Left ventricle myocardium inferior (tissue), 1 donor: ENCODE results near the gene PLB1. TPM values are rescaled to one million over a fixed set of nuclear protein-coding genes. Genes with fewer than 3 reads are reported as not detected.

Source experiments
- DNase-seq: peaks from one replicate; pipeline ENCODE4 v3.0.0-alpha.2; 2020
- H3K27ac ChIP-seq: fragments of 200-600 bp; replicated peaks from 2 replicates; pipeline ENCODE4 v1.8.0; 2021
- H3K27me3 ChIP-seq: fragments of 200-600 bp; 2 replicates; pipeline ENCODE4 v1.8.0; 2021; ENCODE audit warnings: low read depth
- H3K36me3 ChIP-seq: fragments of 200-600 bp; 2 replicates; pipeline ENCODE4 v1.8.0; 2021
- H3K4me1 ChIP-seq: fragments of 200-600 bp; 2 replicates; pipeline ENCODE4 v1.8.0; 2021
- H3K4me3 ChIP-seq: fragments of 200-600 bp; 2 replicates; pipeline ENCODE4 v1.8.0; 2021; ENCODE audit warnings: mild to moderate bottlenecking, moderate library complexity
- H3K9me3 ChIP-seq: fragments of 200-600 bp; replicated peaks from 2 replicates; pipeline ENCODE4 v1.8.0; 2021
- intact Hi-C: fragments of 100-400 bp; cut with micrococcal nuclease; formaldehyde crosslinking; loops from one replicate; pipeline ENCODE4 v1.11.0; 2022
- total RNA-seq: library from RNA; stranded (reverse); fragmentation: NEBNext Ultra II Directional; extraction: Animal tissue kit (Norgen Biotek cat#: 25700); gene quantifications from one replicate; pipeline ENCODE4 v1.2.1, GENCODE V29; 2021
- TF ChIP-seq, protein P1 (sequence below): fragments of 200-600 bp; IDR thresholded peaks from 2 replicates; pipeline ENCODE4 v1.8.0; 2021; ENCODE audit warnings: antibody characterized with exemption, mild to moderate bottlenecking, borderline replicate concordance
- donor health status: DM: no; HTN: yes; CAD: no; lungs with severe emphysema.

PLB1 gene
- total RNA-seq, 1 donor from 2014 or later, result 2.4 TPM

DNA sequence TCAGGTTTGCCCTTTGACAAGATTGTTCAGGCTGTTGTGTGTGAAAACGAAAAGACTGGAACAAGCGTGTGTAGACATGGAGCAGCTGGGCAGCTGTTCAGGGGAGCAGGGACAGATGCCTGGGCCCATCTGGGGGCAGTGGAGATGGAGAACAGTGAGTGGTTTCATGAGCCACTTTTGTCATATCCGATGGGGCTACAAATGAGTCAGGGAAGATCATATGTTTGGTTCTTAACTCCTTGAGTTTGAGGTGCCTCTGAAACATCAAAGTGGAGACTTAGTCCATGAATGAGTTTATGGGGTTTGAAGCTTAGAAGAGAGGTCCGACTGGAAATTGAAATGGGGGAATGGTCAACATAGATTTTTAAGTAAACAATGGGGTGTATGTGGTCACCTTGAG is 9.3 kb upstream of the PLB1 start:
- Histone ChIP-seq H3K36me3 (no peaks in the 10 kb centered on the region), H3K27me3 (no peaks in the 10 kb centered on the region), H3K27ac (no peak overlapping the region), H3K4me3 (no peak overlapping the region), H3K4me1 (no peaks in the 10 kb centered on the region), H3K9me3 (no peaks in the 10 kb centered on the region)
- intact Hi-C loops, result no loop called here
- DNase-seq, result no peak
- TF ChIP-seq, protein P1, sequence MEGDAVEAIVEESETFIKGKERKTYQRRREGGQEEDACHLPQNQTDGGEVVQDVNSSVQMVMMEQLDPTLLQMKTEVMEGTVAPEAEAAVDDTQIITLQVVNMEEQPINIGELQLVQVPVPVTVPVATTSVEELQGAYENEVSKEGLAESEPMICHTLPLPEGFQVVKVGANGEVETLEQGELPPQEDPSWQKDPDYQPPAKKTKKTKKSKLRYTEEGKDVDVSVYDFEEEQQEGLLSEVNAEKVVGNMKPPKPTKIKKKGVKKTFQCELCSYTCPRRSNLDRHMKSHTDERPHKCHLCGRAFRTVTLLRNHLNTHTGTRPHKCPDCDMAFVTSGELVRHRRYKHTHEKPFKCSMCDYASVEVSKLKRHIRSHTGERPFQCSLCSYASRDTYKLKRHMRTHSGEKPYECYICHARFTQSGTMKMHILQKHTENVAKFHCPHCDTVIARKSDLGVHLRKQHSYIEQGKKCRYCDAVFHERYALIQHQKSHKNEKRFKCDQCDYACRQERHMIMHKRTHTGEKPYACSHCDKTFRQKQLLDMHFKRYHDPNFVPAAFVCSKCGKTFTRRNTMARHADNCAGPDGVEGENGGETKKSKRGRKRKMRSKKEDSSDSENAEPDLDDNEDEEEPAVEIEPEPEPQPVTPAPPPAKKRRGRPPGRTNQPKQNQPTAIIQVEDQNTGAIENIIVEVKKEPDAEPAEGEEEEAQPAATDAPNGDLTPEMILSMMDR, result no peak

DNA sequence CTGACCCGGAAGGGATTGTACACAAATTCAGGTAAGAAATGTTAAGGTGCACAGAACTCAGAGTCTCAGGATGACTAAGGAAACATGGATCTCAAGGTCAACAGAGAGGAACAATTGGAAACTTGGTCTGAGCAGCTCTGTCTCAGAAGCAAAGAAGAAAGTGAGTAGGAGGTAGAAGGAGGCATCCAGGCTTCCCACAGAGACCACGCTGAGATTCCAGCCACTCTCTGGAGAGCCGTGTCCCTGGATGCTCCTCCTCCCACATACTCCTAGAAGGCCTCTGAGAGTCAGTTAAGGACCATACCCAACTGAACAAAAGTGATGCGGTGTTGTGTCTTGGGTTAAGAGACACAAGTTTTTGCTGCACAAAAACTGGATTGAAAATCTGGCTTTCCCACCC is 8.6 kb upstream of the PLB1 start:
- H3K27me3 ChIP-seq, result no peaks in the 10 kb centered on the region
- intact Hi-C loops, result no loop called here

DNA sequence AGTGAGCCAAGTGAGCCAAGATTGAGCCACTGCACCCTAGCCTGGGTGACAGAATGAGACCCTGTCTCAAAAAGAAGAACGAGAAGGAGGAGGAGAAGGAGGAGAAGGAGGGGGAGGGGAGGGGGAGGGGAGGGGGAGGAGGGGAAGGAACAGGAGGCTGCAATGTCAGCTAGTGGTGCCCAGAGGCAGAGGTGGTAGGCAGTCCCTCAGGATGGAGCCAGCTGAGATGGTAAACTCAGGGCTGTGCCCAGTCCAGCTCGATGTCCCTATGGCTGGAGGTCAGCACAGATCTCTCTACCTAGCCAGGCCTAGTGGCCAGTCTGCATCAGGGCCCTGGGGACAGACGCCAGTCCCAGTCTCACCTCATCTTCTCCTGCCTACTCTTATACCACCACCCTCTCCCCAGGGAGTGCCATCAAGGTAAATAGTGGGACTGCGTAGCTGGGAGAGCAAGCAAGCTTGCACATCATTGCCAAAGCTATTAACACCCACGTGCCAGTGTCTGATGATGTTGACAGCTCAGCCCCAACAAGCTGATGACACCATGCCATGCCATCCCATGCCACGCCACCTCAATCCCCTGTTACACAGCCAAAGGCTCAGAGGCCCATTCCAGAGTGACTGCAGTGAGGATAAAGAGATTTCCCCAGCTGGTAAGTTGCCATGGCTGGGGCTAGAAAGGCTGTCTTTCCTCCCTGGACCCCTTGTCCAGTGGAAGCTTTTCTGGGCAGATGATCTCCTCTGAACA is 7.6 kb upstream of the PLB1 start:
- Histone ChIP-seq H3K4me1 (no peaks in the 10 kb centered on the region), H3K4me3 (no peak overlapping the region), H3K9me3 (no peaks in the 10 kb centered on the region), H3K27me3 (no peaks in the 10 kb centered on the region), H3K36me3 (no peaks in the 10 kb centered on the region), H3K27ac (no peak overlapping the region)
- TF ChIP-seq, protein P1, result no peak
- intact Hi-C loops, result no loop called here
- no peak for DNase-seq

More for the DNA sequence above, 8.6 kb upstream of the PLB1 start:
- Histone ChIP-seq H3K27ac (no peak overlapping the region), H3K4me3 (no peak overlapping the region), H3K9me3 (no peaks in the 10 kb centered on the region), H3K36me3 (no peaks in the 10 kb centered on the region), H3K4me1 (no peaks in the 10 kb centered on the region)
- TF ChIP-seq, protein P1, result no peak
- no peak for DNase-seq

DNA sequence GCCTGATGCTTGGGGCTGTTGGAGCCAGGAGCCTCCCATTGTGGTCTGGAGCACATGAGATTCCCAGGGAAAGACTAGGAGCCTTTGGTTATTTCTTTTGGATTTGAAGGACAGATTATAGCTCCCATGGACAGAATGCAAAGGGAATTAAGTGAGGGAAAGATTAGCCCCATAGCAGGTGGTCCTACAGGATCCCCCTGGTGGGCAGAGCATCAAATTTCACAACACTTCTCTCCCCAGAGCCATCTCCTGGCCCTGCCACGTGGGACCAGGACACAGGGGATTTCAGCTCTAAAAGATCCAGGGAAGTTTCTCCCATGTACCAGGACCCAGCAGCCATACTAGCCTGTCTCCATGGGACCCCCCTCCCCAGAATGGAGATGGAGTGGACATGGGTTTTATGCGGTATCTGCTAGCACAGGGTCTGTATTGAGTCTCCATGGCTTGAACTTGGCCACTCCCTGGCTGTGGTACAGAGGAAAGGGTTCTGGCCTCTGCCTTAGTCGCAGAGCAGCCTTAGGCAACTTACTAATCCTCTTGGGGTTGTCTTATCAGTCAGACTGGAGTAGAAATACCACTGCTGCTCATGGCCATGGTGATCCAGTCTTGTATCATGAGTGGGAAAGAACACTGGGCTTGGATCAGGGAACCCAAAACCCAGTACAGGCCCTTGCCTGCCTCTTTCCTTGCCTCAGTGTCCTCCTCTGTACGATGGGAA is 6.8 kb upstream of the PLB1 start:
- TF ChIP-seq, protein P1, result no peak
- no peak for DNase-seq
- Histone ChIP-seq H3K4me3 (no peak overlapping the region), H3K4me1 (no peaks in the 10 kb centered on the region), H3K9me3 (no peaks in the 10 kb centered on the region), H3K27me3 (no peaks in the 10 kb centered on the region), H3K27ac (no peak overlapping the region), H3K36me3 (no peaks in the 10 kb centered on the region)
- intact Hi-C loops, result no loop called here

DNA sequence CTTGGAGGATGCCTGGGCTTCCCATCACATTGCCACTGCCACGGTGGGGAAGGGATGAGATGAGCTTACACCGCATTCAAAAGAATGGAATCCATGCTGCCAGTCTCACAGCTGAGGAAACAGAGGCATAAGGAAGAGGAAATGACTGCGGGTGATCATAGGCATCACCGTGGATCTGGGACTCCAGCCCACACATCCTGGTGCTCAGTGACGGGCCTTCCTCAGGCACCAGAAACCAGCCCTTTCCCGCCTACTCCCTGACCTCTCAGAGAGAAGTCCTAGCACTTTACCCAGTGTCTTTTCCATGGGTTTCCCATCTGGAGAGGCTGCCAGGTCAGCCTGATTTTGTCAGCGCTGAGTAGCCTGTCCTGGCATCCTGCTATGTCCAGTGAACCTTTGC is 5.3 kb upstream of the PLB1 start:
- DNase-seq, result no peak
- intact Hi-C loops, result no loop called here

More for the DNA sequence above, 5.3 kb upstream of the PLB1 start:
- no peaks in the 10 kb centered on the region for H3K4me1 ChIP-seq
- H3K27ac ChIP-seq, result no peak overlapping the region
- TF ChIP-seq, protein P1, result no peak
- H3K9me3 ChIP-seq, result no peaks in the 10 kb centered on the region
- no peak overlapping the region for H3K4me3 ChIP-seq
- peaks cover 7% of the 10 kb centered on the region for H3K27me3 ChIP-seq
- H3K36me3 ChIP-seq, result no peaks in the 10 kb centered on the region
